T-helper 17 cell (primary cell): ENCODE data around the gene SRP54. TPM values are rescaled to one million over a fixed set of nuclear protein-coding genes. Genes with fewer than 3 reads are reported as not detected.

ENCODE experiments used
- ATAC-seq: fragments of 150-1000 bp; cut with Tn5 transposase; 2 replicates; pipeline ENCODE4 v1.10.0; 2021; ENCODE audit warnings: mild to moderate bottlenecking, moderate library complexity
- DNase-seq, 3 donors: peaks; one replicate each; pipeline versions ENCODE4 v3.0.0 to v3.0.0-alpha.2; 2020 to 2021
- H3K9me3 ChIP-seq: one replicate; pipeline ENCODE4 v1.7.0; 2013; ENCODE audit warnings: low read length, mild to moderate bottlenecking; ENCODE audit not compliant: control insufficient read depth, poor library complexity, severe bottlenecking
- H3K27ac Mint-ChIP-seq: one replicate; pipeline ENCODE4 v1.8.0; 2022; ENCODE audit warnings: mild to moderate bottlenecking, moderate library complexity, mixed read lengths
- H3K27me3 Mint-ChIP-seq: one replicate; pipeline ENCODE4 v1.8.0; 2022; ENCODE audit warnings: mixed read lengths
- H3K36me3 Mint-ChIP-seq: one replicate; pipeline ENCODE4 v1.8.0; 2022; ENCODE audit warnings: low read depth, mixed read lengths
- H3K4me1 Mint-ChIP-seq: one replicate; pipeline ENCODE4 v1.8.0; 2022; ENCODE audit warnings: mild to moderate bottlenecking, mixed read lengths
- H3K4me3 Mint-ChIP-seq: one replicate; pipeline ENCODE4 v1.8.0; 2022; ENCODE audit warnings: mild to moderate bottlenecking, moderate library complexity, mixed read lengths
- total RNA-seq, 4 donors: library from RNA in 2 of 4; stranded (reverse) in 2 of 4; gene quantifications; one replicate each; pipeline ENCODE4 v1.2.3 and lab custom pipeline; 2022 to 2026

SRP54 gene
- total RNA-seq, 2 donors from 2014 or later, result 35.0 to 37.9 TPM

DNA sequence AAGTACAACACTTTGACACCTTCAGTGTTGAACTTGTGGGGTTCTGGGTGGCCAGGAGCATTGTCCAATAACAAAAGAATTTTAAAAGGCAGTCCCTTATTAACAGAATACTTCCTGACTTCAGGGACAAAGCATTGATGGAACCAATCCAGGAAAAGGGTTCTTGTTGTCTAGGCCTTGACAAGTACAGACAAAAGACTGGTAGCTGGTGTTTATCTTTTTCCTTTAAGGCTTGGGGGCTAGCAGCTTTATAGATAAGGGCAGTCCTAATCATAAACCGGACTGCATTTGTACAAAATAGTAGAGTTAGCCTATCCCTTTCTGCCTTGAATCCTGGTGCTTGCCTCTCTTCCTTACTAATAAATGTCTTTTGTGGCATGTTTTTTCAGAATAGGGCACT lies 90.7 kb downstream of the SRP54 start:
- Mint-ChIP-seq H3K4me3 (no peak overlapping the region), H3K36me3 (peaks cover 3% of the 10 kb centered on the region), H3K27ac (peak overlapping the region; percentile 69), H3K27me3 (no peaks in the 10 kb centered on the region), H3K4me1 (no peaks in the 10 kb centered on the region)
- ATAC-seq, result no peak
- no peak for DNase-seq
- H3K9me3 ChIP-seq, result no peaks in the 10 kb centered on the region

DNA sequence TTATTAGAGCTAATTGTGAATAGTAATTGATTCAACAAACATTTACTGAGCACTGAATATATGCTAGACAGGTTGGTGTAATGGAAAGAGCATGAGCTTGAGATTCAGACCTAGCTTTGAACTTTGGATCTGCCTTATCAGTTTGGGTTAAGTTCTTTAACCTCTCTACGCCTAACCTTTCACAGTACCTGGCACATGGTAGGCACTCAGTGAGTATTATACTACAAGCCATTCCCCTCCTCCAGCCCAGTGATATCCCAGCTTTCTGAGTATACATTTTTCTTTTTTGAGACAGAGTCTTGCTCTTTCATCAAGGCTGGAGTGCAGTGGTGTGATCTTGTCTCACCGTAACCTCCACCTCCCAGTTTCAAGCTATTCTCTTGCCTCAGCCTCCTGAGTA lies 95.3 kb downstream of the SRP54 start:
- ATAC-seq (no peak), DNase-seq (no peak)
- Mint-ChIP-seq H3K4me3 (no peak overlapping the region), H3K27ac (peak overlapping the region; percentile 54), H3K27me3 (no peaks in the 10 kb centered on the region), H3K4me1 (no peaks in the 10 kb centered on the region), H3K36me3 (no peaks in the 10 kb centered on the region)
- no peaks in the 10 kb centered on the region for H3K9me3 ChIP-seq

Other genes starting within 250 kb of the SRP54 start
- 10 to 100 TPM; 44.7 to 51.7 TPM for gene BAZ1A, start 107.6 kb upstream of the SRP54 start, total RNA-seq
- gene FAM177A1, start 63.3 kb downstream of the SRP54 start, total RNA-seq, result 100 to 1,000 TPM; 109 to 111 TPM
- 10 to 100 TPM; 37.7 to 41.7 TPM for gene PPP2R3C, start 139.0 kb downstream of the SRP54 start, total RNA-seq
- gene PRORP, start 139.6 kb downstream of the SRP54 start, total RNA-seq, result 10 to 100 TPM; 42.5 to 43.6 TPM